GM12878 (cell line): ENCODE data around the gene PIK3R5. TPM values are rescaled to one million over a fixed set of nuclear protein-coding genes. Genes with fewer than 3 reads are reported as not detected.

Source experiments
- BMI1 ChIP-seq: fragments of 450-650 bp; IDR thresholded peaks from 2 replicates; pipeline ENCODE4 v1.6.1; 2016; ENCODE audit warnings: mild to moderate bottlenecking, moderate library complexity, borderline replicate concordance
- KLF5 ChIP-seq: fragments of 450-650 bp; IDR thresholded peaks from 2 replicates; pipeline ENCODE4 v1.6.1; 2014; ENCODE audit warnings: mild to moderate bottlenecking; ENCODE audit not compliant: partially characterized antibody
- NRF1 ChIP-seq: conservative IDR thresholded peaks from 2 replicates; pipeline ENCODE4 v1.6.1; 2011; ENCODE audit warnings: mild to moderate bottlenecking, low read depth, low read length, improper control_type of control experiment
- PKNOX1 ChIP-seq: fragments of 450-650 bp; IDR thresholded peaks from 2 replicates; pipeline ENCODE4 v1.6.1; 2016; ENCODE audit warnings: mild to moderate bottlenecking
- POLR2AphosphoS5 ChIP-seq: IDR thresholded peaks from 2 replicates; pipeline ENCODE4 v1.6.1; 2011; ENCODE audit warnings: mild to moderate bottlenecking, low read length, inconsistent platforms
- SIX5 ChIP-seq: IDR thresholded peaks from 2 replicates; pipeline ENCODE4 v1.6.1; 2011; ENCODE audit warnings: mild to moderate bottlenecking, low read depth, low read length, moderate library complexity; ENCODE audit not compliant: severe bottlenecking
- ZBTB40 ChIP-seq: fragments of 450-650 bp; IDR thresholded peaks from 2 replicates; pipeline ENCODE4 v1.6.1; 2016; ENCODE audit warnings: mild to moderate bottlenecking, moderate library complexity, borderline replicate concordance
- polyA plus RNA-seq, 11 experiments: library from polyadenylated mRNA; depleted of rRNA in 4 of 11; unstranded in 6 of 11; stranded (reverse) in 5 of 11; fragments of >200 nt; fragmentation: Nextera tagmentation in 4 of 11; fragmentation: Illumina TruSeq in 1 of 11; extraction: Ambion mirVana in 4 of 11; extraction: Trizol in 1 of 11; gene quantifications; 1 replicate in 1 of 11; 2 replicates in 10 of 11; pipeline versions ENCODE4 v1.2.1 to v1.2.3, GENCODE V29; 2011 to 2016; ENCODE audit warnings: inconsistent platforms in 2 of 11, missing spikeins in 2 of 11, low read depth in 1 of 11
- total RNA-seq, 4 experiments: library from RNA; depleted of rRNA in 3 of 4; stranded (reverse); fragments of >200 nt in 3 of 4; fragmentation: Illumina TruSeq in 1 of 4; extraction: Trizol in 1 of 4; gene quantifications; 2 replicates each; pipeline versions ENCODE4 v1.2.1 to v1.2.3, GENCODE V29; 2013 to 2021
- TF ChIP-seq, protein P1 (sequence below), 3 experiments: IDR thresholded peaks in 2 of 3; conservative IDR thresholded peaks in 1 of 3; 2 replicates each; pipeline ENCODE4 v1.5.1; 2011; ENCODE audit warnings: low read depth in 3 of 3, low read length in 3 of 3, mild to moderate bottlenecking in 3 of 3, control low read depth in 2 of 3, moderate library complexity in 2 of 3, inconsistent platforms in 1 of 3, mixed read lengths in 1 of 3; ENCODE audit not compliant: control insufficient read depth in 2 of 3, insufficient read depth in 1 of 3; ENCODE audit errors: extremely low read depth in 1 of 3
- TF ChIP-seq, protein P2 (sequence below): fragments of 450-650 bp; IDR thresholded peaks from 2 replicates; pipeline ENCODE4 v1.6.1; 2017; ENCODE audit warnings: mild to moderate bottlenecking, low read depth, inconsistent platforms; ENCODE audit not compliant: poor library complexity, severe bottlenecking
- TF ChIP-seq, protein P3 (sequence below): fragments of 450-650 bp; conservative IDR thresholded peaks from 2 replicates; pipeline ENCODE4 v1.6.1; 2017; ENCODE audit warnings: mild to moderate bottlenecking, moderate library complexity
- TF ChIP-seq, protein P4 (sequence below): fragments of 450-650 bp; IDR thresholded peaks from 2 replicates; pipeline ENCODE4 v1.6.1; 2017; ENCODE audit warnings: mild to moderate bottlenecking, moderate library complexity

PIK3R5 gene
- total and polyA plus RNA-seq, 10 of the 15 experiments (the other 5 are each of a cell fraction or from before 2014, with no cell fraction given), result 9.5 to 50.8 (median 35.5) TPM

GRCh38 chr17:8954339-8954738 lies 11.2 kb downstream of the PIK3R5 start (continued):
- TF ChIP-seq, protein P1, sequence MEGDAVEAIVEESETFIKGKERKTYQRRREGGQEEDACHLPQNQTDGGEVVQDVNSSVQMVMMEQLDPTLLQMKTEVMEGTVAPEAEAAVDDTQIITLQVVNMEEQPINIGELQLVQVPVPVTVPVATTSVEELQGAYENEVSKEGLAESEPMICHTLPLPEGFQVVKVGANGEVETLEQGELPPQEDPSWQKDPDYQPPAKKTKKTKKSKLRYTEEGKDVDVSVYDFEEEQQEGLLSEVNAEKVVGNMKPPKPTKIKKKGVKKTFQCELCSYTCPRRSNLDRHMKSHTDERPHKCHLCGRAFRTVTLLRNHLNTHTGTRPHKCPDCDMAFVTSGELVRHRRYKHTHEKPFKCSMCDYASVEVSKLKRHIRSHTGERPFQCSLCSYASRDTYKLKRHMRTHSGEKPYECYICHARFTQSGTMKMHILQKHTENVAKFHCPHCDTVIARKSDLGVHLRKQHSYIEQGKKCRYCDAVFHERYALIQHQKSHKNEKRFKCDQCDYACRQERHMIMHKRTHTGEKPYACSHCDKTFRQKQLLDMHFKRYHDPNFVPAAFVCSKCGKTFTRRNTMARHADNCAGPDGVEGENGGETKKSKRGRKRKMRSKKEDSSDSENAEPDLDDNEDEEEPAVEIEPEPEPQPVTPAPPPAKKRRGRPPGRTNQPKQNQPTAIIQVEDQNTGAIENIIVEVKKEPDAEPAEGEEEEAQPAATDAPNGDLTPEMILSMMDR (IDR thresholded peaks at IDR 0.05 in 2 of 3, conservative IDR thresholded peaks at IDR 0.05 in 1 of 3; ENCODE audit: control insufficient read depth in 2 of 3, extremely low read depth in 1 of 3, insufficient read depth in 1 of 3, low read depth in 3 of 3, low read length in 3 of 3), result no peak
- TF ChIP-seq, protein P2, sequence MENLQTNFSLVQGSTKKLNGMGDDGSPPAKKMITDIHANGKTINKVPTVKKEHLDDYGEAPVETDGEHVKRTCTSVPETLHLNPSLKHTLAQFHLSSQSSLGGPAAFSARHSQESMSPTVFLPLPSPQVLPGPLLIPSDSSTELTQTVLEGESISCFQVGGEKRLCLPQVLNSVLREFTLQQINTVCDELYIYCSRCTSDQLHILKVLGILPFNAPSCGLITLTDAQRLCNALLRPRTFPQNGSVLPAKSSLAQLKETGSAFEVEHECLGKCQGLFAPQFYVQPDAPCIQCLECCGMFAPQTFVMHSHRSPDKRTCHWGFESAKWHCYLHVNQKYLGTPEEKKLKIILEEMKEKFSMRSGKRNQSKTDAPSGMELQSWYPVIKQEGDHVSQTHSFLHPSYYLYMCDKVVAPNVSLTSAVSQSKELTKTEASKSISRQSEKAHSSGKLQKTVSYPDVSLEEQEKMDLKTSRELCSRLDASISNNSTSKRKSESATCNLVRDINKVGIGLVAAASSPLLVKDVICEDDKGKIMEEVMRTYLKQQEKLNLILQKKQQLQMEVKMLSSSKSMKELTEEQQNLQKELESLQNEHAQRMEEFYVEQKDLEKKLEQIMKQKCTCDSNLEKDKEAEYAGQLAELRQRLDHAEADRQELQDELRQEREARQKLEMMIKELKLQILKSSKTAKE, result peak; percentile 74
- no peak for TF ChIP-seq NRF1
- TF ChIP-seq ZBTB40, result peak; percentile 32; the same call in 1 of the 2 replicates
- no peak for TF ChIP-seq SIX5
- no peak for TF ChIP-seq BMI1
- TF ChIP-seq, protein P3, sequence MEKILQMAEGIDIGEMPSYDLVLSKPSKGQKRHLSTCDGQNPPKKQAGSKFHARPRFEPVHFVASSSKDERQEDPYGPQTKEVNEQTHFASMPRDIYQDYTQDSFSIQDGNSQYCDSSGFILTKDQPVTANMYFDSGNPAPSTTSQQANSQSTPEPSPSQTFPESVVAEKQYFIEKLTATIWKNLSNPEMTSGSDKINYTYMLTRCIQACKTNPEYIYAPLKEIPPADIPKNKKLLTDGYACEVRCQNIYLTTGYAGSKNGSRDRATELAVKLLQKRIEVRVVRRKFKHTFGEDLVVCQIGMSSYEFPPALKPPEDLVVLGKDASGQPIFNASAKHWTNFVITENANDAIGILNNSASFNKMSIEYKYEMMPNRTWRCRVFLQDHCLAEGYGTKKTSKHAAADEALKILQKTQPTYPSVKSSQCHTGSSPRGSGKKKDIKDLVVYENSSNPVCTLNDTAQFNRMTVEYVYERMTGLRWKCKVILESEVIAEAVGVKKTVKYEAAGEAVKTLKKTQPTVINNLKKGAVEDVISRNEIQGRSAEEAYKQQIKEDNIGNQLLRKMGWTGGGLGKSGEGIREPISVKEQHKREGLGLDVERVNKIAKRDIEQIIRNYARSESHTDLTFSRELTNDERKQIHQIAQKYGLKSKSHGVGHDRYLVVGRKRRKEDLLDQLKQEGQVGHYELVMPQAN, result no peak
- TF ChIP-seq KLF5, result peak; percentile 43
- TF ChIP-seq, protein P4, sequence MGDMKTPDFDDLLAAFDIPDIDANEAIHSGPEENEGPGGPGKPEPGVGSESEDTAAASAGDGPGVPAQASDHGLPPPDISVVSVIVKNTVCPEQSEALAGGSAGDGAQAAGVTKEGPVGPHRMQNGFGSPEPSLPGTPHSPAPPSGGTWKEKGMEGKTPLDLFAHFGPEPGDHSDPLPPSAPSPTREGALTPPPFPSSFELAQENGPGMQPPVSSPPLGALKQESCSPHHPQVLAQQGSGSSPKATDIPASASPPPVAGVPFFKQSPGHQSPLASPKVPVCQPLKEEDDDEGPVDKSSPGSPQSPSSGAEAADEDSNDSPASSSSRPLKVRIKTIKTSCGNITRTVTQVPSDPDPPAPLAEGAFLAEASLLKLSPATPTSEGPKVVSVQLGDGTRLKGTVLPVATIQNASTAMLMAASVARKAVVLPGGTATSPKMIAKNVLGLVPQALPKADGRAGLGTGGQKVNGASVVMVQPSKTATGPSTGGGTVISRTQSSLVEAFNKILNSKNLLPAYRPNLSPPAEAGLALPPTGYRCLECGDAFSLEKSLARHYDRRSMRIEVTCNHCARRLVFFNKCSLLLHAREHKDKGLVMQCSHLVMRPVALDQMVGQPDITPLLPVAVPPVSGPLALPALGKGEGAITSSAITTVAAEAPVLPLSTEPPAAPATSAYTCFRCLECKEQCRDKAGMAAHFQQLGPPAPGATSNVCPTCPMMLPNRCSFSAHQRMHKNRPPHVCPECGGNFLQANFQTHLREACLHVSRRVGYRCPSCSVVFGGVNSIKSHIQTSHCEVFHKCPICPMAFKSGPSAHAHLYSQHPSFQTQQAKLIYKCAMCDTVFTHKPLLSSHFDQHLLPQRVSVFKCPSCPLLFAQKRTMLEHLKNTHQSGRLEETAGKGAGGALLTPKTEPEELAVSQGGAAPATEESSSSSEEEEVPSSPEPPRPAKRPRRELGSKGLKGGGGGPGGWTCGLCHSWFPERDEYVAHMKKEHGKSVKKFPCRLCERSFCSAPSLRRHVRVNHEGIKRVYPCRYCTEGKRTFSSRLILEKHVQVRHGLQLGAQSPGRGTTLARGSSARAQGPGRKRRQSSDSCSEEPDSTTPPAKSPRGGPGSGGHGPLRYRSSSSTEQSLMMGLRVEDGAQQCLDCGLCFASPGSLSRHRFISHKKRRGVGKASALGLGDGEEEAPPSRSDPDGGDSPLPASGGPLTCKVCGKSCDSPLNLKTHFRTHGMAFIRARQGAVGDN, result peak; percentile 70
- 0 out of 2 replicates have a peak, but pooled peaks have one; percentile 43 for TF ChIP-seq POLR2AphosphoS5
- TF ChIP-seq PKNOX1, result peak; percentile 60
